HepG2 (cell line): ENCODE data around the gene DUT. TPM values are rescaled to one million over a fixed set of nuclear protein-coding genes. Genes with fewer than 3 reads are reported as not detected.

Experiments used
- ATAC-seq: fragments of 200-7000 bp; cut with Tn5 transposase; 3 replicates; pipeline ENCODE4 v1.9.1; 2020; ENCODE audit warnings: mild to moderate bottlenecking, moderate library complexity
- BruUV-seq: library from RNA; stranded (reverse); fragments of 400-500 nt; replicated peaks from 2 replicates; lab custom pipeline; 2021; lab: Mats Ljungman, UMichigan
- CTCF ChIA-PET: fragments of 300-600 bp; formaldehyde crosslinking; extraction: SDS; loops from one replicate; lab custom pipeline; 2021; ENCODE audit warnings: low total read pairs, inconsistent platforms, low intra/inter-chr PET ratio; lab: Yijun Ruan, JAX
- POLR2A ChIA-PET: fragments of 350-600 bp; sonication (Branson Sonifier 250); formaldehyde crosslinking; loops from one replicate; lab custom pipeline; 2020; ENCODE audit warnings: antibody characterized with exemption, inconsistent platforms; lab: Yijun Ruan, JAX
- DNase-seq: peaks from one replicate; pipeline ENCODE4 v3.0.0-alpha.2; 2015; ENCODE audit warnings: low spot score
- FAIRE-seq: peaks from 3 replicates; lab custom pipeline; 2011; peaks lifted over from hg19 to GRCh38; lab: Jason Lieb, UNC
- H2AFZ ChIP-seq: one replicate; pipeline ENCODE4 v1.6.1; 2011; ENCODE audit warnings: low read length, inconsistent platforms
- H3K27ac ChIP-seq: fragments of 300-600 bp; 3 replicates; pipeline ENCODE4 v1.8.0; 2011; ENCODE audit warnings: mixed run types, mild to moderate bottlenecking, mixed read lengths, low read length, inconsistent platforms; ENCODE audit not compliant: insufficient read depth; ENCODE audit errors: extremely low read length
- H3K27me3 ChIP-seq, 2 experiments: fragments of 200-600 bp in 1 of 2; 2 replicates in 1 of 2; 3 replicates in 1 of 2; pipeline versions ENCODE4 v1.6.0 to v1.8.0; 2011; ENCODE audit warnings: low read length in 2 of 2, mild to moderate bottlenecking in 2 of 2, moderate library complexity in 2 of 2, inconsistent platforms in 1 of 2; ENCODE audit not compliant: insufficient read depth in 2 of 2, control insufficient read depth in 1 of 2
- H3K36me3 ChIP-seq, 2 experiments: fragments of 200-600 bp in 1 of 2; replicated peaks in 1 of 2; 2 replicates in 1 of 2; 3 replicates in 1 of 2; pipeline versions ENCODE4 v1.5.1 to v1.8.0; 2011; ENCODE audit warnings: low read length in 2 of 2, inconsistent platforms in 1 of 2; ENCODE audit not compliant: insufficient read depth in 2 of 2, control insufficient read depth in 1 of 2
- H3K4me1 ChIP-seq: 2 replicates; pipeline ENCODE4 v1.5.1; 2012; ENCODE audit warnings: low read length, inconsistent platforms; ENCODE audit not compliant: insufficient read depth
- H3K4me2 ChIP-seq: 2 replicates; pipeline ENCODE4 v1.6.0; 2011; ENCODE audit warnings: low read depth, low read length, inconsistent platforms
- H3K4me3 ChIP-seq, 3 experiments: fragments of 200-600 bp in 1 of 3; sonication (generic), shearing (Covaris generic) in 1 of 3; replicated peaks in 1 of 3; 2 replicates each; pipeline ENCODE4 v1.5.1; 2011 to 2016; ENCODE audit warnings: low read length in 3 of 3, inconsistent platforms in 2 of 3, low read depth in 2 of 3, mild to moderate bottlenecking in 2 of 3, control low read depth in 1 of 3, mixed read lengths in 1 of 3; ENCODE audit not compliant: insufficient read depth in 1 of 3
- H3K79me2 ChIP-seq: one replicate; pipeline ENCODE4 v1.6.1; 2011; ENCODE audit warnings: low read length, inconsistent platforms; ENCODE audit not compliant: insufficient read depth
- H3K9ac ChIP-seq: 2 replicates; pipeline ENCODE4 v1.6.0; 2011; ENCODE audit warnings: mild to moderate bottlenecking, low read depth, low read length, inconsistent platforms; ENCODE audit not compliant: insufficient read depth
- H3K9me3 ChIP-seq: 2 replicates; pipeline ENCODE4 v1.5.1; 2012; ENCODE audit warnings: mild to moderate bottlenecking, low read length
- H4K20me1 ChIP-seq: 2 replicates; pipeline ENCODE4 v1.6.0; 2011; ENCODE audit warnings: inconsistent platforms, mild to moderate bottlenecking, low read length, moderate library complexity; ENCODE audit not compliant: insufficient read depth
- ATF1 ChIP-seq: IDR thresholded peaks from 2 replicates; pipeline ENCODE4 v1.6.1; 2016; ENCODE audit warnings: mild to moderate bottlenecking, control low read depth
- ATRX ChIP-seq: sonication (generic); formaldehyde crosslinking; IDR thresholded peaks from 2 replicates; pipeline ENCODE4 v1.4.0; 2020; ENCODE audit warnings: missing genetic modification reagents, borderline replicate concordance
- ETV6 ChIP-seq: sonication (generic); formaldehyde crosslinking; conservative IDR thresholded peaks from 2 replicates; pipeline ENCODE4 v1.4.0; 2020; ENCODE audit warnings: missing genetic modification reagents
- FOXJ3 ChIP-seq: sonication (generic); formaldehyde crosslinking; IDR thresholded peaks from 2 replicates; pipeline ENCODE4 v1.4.0; 2020; ENCODE audit warnings: missing genetic modification reagents, mild to moderate bottlenecking, borderline replicate concordance
- GABPB1 ChIP-seq: IDR thresholded peaks from 2 replicates; pipeline ENCODE4 v1.6.1; 2016; ENCODE audit warnings: mild to moderate bottlenecking, missing genetic modification reagents, moderate library complexity, missing compliant biosample characterization
- GATAD2A ChIP-seq: IDR thresholded peaks from 2 replicates; pipeline ENCODE4 v1.6.1; 2016
- JUNB ChIP-seq: sonication (generic); formaldehyde crosslinking; IDR thresholded peaks from 2 replicates; pipeline ENCODE4 v1.8.0; 2022; ENCODE audit warnings: missing genetic modification reagents, mild to moderate bottlenecking, borderline replicate concordance
- MXD4 ChIP-seq: IDR thresholded peaks from 2 replicates; pipeline ENCODE4 v1.6.1; 2016; ENCODE audit warnings: mild to moderate bottlenecking, missing biosample characterization, missing genetic modification reagents
- SALL1 ChIP-seq: sonication (generic); formaldehyde crosslinking; IDR thresholded peaks from 2 replicates; pipeline ENCODE4 v1.8.0; 2022; ENCODE audit warnings: mild to moderate bottlenecking, missing genetic modification reagents
- ZNF234 ChIP-seq: sonication (generic); formaldehyde crosslinking; conservative IDR thresholded peaks from 2 replicates; pipeline ENCODE4 v1.5.1; 2020; ENCODE audit warnings: mild to moderate bottlenecking, missing genetic modification reagents
- ZNF660 ChIP-seq: sonication (generic); formaldehyde crosslinking; IDR thresholded peaks from 2 replicates; pipeline ENCODE4 v1.5.1; 2020; ENCODE audit warnings: mild to moderate bottlenecking, low read depth, missing genetic modification reagents, borderline replicate concordance
- WGBS: methylation state at CpG from one replicate; pipeline ENCODE4 v1.1.6; 2017; ENCODE audit warnings: low lambda C conversion rate; 5-methylcytosine and 5-hydroxymethylcytosine counted together
- in situ Hi-C: cut with HindIII; loops from 2 replicates; pipeline ENCODE4 v1.10.0; 2017; ENCODE audit warnings: low pct_unique_long_range_greater_than_20kb; ENCODE audit not compliant: extremely low pct_ligation_motif_present
- intact Hi-C: fragments of 100-400 bp; cut with micrococcal nuclease; formaldehyde crosslinking; loops from one replicate; pipeline ENCODE4 v1.10.0; 2022; ENCODE audit not compliant: unreplicated experiment
- polyA plus RNA-seq, 8 experiments: library from polyadenylated mRNA; depleted of rRNA in 3 of 8; stranded (reverse) in 7 of 8; unstranded in 1 of 8; fragments of >200 nt; fragmentation: Illumina TruSeq in 4 of 8; extraction: Trizol in 4 of 8; gene quantifications; 2 replicates each; pipeline versions ENCODE4 v1.2.1 to v1.2.3, GENCODE V29; 2011 to 2016; ENCODE audit warnings: low read depth in 4 of 8, missing spikeins in 1 of 8, mixed read lengths in 1 of 8; ENCODE audit not compliant: insufficient read depth in 1 of 8
- total RNA-seq, 5 experiments: library from RNA; depleted of rRNA; stranded (reverse); fragments of >200 nt; fragmentation: Illumina TruSeq; extraction: Trizol; gene quantifications; 2 replicates each; pipeline ENCODE4 v1.2.3, GENCODE V29; 2016; ENCODE audit warnings: low read depth in 1 of 5
- TF ChIP-seq, protein P1 (sequence below): sonication (generic); formaldehyde crosslinking; IDR thresholded peaks from 2 replicates; pipeline ENCODE4 v1.8.1; 2023; ENCODE audit warnings: mild to moderate bottlenecking, missing genetic modification reagents
- TF ChIP-seq, protein P2 (sequence below): sonication (generic); formaldehyde crosslinking; conservative IDR thresholded peaks from 2 replicates; pipeline ENCODE4 v1.8.0; 2022; ENCODE audit warnings: missing genetic modification reagents

The DUT gene
- total and polyA plus RNA-seq, 2 of the 13 experiments (the other 11 are each of a cell fraction or from before 2014, with no cell fraction given), result 36.7 to 131 TPM

DNA sequence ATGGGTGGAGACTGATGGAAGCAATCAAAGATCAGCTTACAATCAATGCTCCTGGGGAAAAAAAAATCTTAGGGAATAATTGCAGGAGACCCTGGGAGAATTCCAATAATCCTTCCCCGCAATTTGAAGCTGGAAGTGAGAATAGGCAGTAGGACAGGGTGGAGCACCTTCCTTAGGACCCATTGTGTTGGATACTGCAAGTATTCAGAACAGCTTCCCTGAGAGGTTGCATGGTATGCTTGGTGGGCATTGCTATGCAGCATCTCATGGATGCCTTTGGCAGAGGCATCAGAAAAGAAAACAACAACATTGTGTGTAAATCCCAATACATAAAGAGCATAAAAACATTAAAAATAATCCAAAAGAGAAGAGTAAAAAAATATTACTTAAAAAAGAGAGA, 24.6 kb upstream of the DUT start:
- FAIRE-seq (no peak), DNase-seq (no peak), ATAC-seq (no peak)
- BruUV-seq, result no TSS peak
- in situ Hi-C loops, result no loop called here
- no peak overlapping the region for H2AFZ ChIP-seq
- H3K27me3 ChIP-seq, result no peaks in the 10 kb centered on the region
- ChIA-PET POLR2A (no interaction called here), CTCF (no interaction called here)
- no peak overlapping the region for H3K4me3 ChIP-seq
- no peaks in the 10 kb centered on the region for H4K20me1 ChIP-seq
- no peak overlapping the region for H3K9ac ChIP-seq
- no peaks in the 10 kb centered on the region for H3K4me1 ChIP-seq
- H3K79me2 ChIP-seq, result no peaks in the 10 kb centered on the region
- no peak overlapping the region for H3K4me2 ChIP-seq
- intact Hi-C loops, result no loop called here
- WGBS, result 0% methylated on average over 1 of the region's 1 CpG
- no peak for TF ChIP-seq GABPB1
- no peak for TF ChIP-seq SALL1 (CRISPR knock-in tag)
- no peaks in the 10 kb centered on the region for H3K36me3 ChIP-seq
- no peak overlapping the region for H3K27ac ChIP-seq
- H3K9me3 ChIP-seq, result no peaks in the 10 kb centered on the region

DNA sequence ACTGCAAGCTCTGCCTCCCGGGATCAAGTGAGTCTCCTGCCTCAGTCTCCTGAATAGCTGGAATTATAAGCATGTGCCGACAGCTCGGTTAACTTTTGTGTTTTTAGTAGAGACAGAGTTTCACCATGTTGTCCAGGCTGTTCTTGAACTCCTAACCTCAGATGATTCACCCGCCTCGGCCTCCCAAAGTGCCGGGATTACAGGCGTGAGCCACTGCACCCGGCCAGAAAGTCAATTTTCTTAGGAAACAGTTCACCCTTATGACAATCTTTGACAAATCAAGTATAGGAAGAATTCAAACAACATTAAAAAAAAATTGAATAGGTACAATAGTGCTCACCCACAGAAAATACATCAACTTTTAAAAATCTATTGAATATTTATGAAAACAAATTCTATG, 23.6 kb upstream of the DUT start:
- H4K20me1 ChIP-seq, result no peaks in the 10 kb centered on the region
- ATAC-seq, result no peak
- no peaks in the 10 kb centered on the region for H3K9me3 ChIP-seq
- H2AFZ ChIP-seq, result no peak overlapping the region
- no peak overlapping the region for H3K9ac ChIP-seq
- in situ Hi-C loops (no loop called here), intact Hi-C loops (no loop called here)
- no TSS peak for BruUV-seq
- no peak overlapping the region for H3K4me3 ChIP-seq
- H3K79me2 ChIP-seq, result no peaks in the 10 kb centered on the region
- no peak overlapping the region for H3K27ac ChIP-seq
- FAIRE-seq, result no peak
- no peaks in the 10 kb centered on the region for H3K27me3 ChIP-seq
- no peak overlapping the region for H3K4me2 ChIP-seq
- DNase-seq, result no peak
- POLR2A ChIA-PET, result no interaction called here
- CTCF ChIA-PET, result no interaction called here
- H3K4me1 ChIP-seq, result no peaks in the 10 kb centered on the region
- WGBS, result 14% methylated on average over 8 of the region's 8 CpGs
- no peaks in the 10 kb centered on the region for H3K36me3 ChIP-seq
- no peak for TF ChIP-seq ATF1 (CRISPR knock-in tag)
- TF ChIP-seq, protein P1, sequence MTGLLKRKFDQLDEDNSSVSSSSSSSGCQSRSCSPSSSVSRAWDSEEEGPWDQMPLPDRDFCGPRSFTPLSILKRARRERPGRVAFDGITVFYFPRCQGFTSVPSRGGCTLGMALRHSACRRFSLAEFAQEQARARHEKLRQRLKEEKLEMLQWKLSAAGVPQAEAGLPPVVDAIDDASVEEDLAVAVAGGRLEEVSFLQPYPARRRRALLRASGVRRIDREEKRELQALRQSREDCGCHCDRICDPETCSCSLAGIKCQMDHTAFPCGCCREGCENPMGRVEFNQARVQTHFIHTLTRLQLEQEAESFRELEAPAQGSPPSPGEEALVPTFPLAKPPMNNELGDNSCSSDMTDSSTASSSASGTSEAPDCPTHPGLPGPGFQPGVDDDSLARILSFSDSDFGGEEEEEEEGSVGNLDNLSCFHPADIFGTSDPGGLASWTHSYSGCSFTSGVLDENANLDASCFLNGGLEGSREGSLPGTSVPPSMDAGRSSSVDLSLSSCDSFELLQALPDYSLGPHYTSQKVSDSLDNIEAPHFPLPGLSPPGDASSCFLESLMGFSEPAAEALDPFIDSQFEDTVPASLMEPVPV, result no peak
- no peak for TF ChIP-seq ZNF234 (CRISPR knock-in tag)
- no peak for TF ChIP-seq ATRX (CRISPR knock-in tag)
- no peak for TF ChIP-seq GATAD2A
- TF ChIP-seq JUNB (CRISPR knock-in tag), result no peak
- TF ChIP-seq ZNF660 (CRISPR knock-in tag), result no peak
- TF ChIP-seq FOXJ3, result no peak
- no peak for TF ChIP-seq ETV6 (CRISPR knock-in tag)
- no peak for TF ChIP-seq MXD4 (CRISPR knock-in tag)
- TF ChIP-seq, protein P2, sequence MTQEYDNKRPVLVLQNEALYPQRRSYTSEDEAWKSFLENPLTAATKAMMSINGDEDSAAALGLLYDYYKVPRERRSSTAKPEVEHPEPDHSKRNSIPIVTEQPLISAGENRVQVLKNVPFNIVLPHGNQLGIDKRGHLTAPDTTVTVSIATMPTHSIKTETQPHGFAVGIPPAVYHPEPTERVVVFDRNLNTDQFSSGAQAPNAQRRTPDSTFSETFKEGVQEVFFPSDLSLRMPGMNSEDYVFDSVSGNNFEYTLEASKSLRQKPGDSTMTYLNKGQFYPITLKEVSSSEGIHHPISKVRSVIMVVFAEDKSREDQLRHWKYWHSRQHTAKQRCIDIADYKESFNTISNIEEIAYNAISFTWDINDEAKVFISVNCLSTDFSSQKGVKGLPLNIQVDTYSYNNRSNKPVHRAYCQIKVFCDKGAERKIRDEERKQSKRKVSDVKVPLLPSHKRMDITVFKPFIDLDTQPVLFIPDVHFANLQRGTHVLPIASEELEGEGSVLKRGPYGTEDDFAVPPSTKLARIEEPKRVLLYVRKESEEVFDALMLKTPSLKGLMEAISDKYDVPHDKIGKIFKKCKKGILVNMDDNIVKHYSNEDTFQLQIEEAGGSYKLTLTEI (CRISPR knock-in tag), result no peak
